Keratinocyte (primary cell): Measurements from ENCODE around the gene SCNN1B. TPM values are rescaled to one million over a fixed set of nuclear protein-coding genes. Genes with fewer than 3 reads are reported as not detected.

Experiments used
- DNase-seq: peaks from one replicate; pipeline ENCODE4 v3.0.0-alpha.2; 2011; ENCODE audit warnings: low read depth, missing footprints, low spot score
- FAIRE-seq: peaks from 2 replicates; lab custom pipeline; 2011; peaks lifted over from hg19 to GRCh38; lab: Jason Lieb, UNC
- H2AFZ ChIP-seq: 2 replicates; pipeline ENCODE4 v1.6.0; 2012; ENCODE audit warnings: low read length, control low read depth, inconsistent platforms; ENCODE audit not compliant: control insufficient read depth
- H3K27ac ChIP-seq: 2 replicates; pipeline ENCODE4 v1.5.1; 2011; ENCODE audit warnings: low read length; ENCODE audit not compliant: control insufficient read depth, insufficient read depth
- H3K27me3 ChIP-seq: 3 replicates; pipeline ENCODE4 v1.6.0; 2011; ENCODE audit warnings: low read length; ENCODE audit not compliant: control insufficient read depth, insufficient read depth; ENCODE audit errors: extremely low read depth
- H3K36me3 ChIP-seq, 2 experiments: 2 replicates in 1 of 2; 3 replicates in 1 of 2; pipeline ENCODE4 v1.5.1; 2011; ENCODE audit warnings: low read length in 2 of 2, mild to moderate bottlenecking in 1 of 2; ENCODE audit not compliant: control insufficient read depth in 2 of 2, insufficient read depth in 2 of 2; ENCODE audit errors: extremely low read depth in 1 of 2
- H3K4me1 ChIP-seq: 3 replicates; pipeline ENCODE4 v1.5.1; 2011; ENCODE audit warnings: low read length; ENCODE audit not compliant: control insufficient read depth, insufficient read depth; ENCODE audit errors: extremely low read depth
- H3K4me2 ChIP-seq: 3 replicates; pipeline ENCODE4 v1.6.0; 2011; ENCODE audit warnings: low read depth, low read length; ENCODE audit not compliant: control insufficient read depth, insufficient read depth; ENCODE audit errors: extremely low read depth
- H3K4me3 ChIP-seq, 3 experiments: fragments of 200-600 bp in 1 of 3; sonication (generic) in 1 of 3; 2 replicates in 2 of 3; 3 replicates in 1 of 3; pipeline ENCODE4 v1.5.1; 2011 to 2016; ENCODE audit warnings: low read length in 3 of 3, mild to moderate bottlenecking in 3 of 3, control low read depth in 2 of 3, inconsistent platforms in 1 of 3, low read depth in 1 of 3, mixed read lengths in 1 of 3, mixed run types in 1 of 3, moderate library complexity in 1 of 3; ENCODE audit not compliant: control insufficient read depth in 2 of 3, insufficient read depth in 2 of 3; ENCODE audit errors: extremely low read depth in 1 of 3
- H3K79me2 ChIP-seq: 2 replicates; pipeline ENCODE4 v1.6.0; 2012; ENCODE audit warnings: low read length; ENCODE audit not compliant: control insufficient read depth, insufficient read depth
- H3K9ac ChIP-seq: 3 replicates; pipeline ENCODE4 v1.6.0; 2011; ENCODE audit warnings: low read length; ENCODE audit not compliant: control insufficient read depth, insufficient read depth; ENCODE audit errors: extremely low read depth
- H3K9me1 ChIP-seq: 3 replicates; pipeline ENCODE4 v1.6.0; 2011; ENCODE audit warnings: low read length; ENCODE audit not compliant: control insufficient read depth, insufficient read depth; ENCODE audit errors: extremely low read depth
- H3K9me3 ChIP-seq: 2 replicates; pipeline ENCODE4 v1.5.1; 2012; ENCODE audit warnings: low read depth, low read length; ENCODE audit not compliant: control insufficient read depth
- H4K20me1 ChIP-seq: 3 replicates; pipeline ENCODE4 v1.6.0; 2011; ENCODE audit warnings: low read length; ENCODE audit not compliant: control insufficient read depth, insufficient read depth; ENCODE audit errors: extremely low read depth
- CTCF ChIP-seq, 3 experiments: IDR thresholded peaks in 1 of 3; conservative IDR thresholded peaks in 1 of 3; optimal IDR thresholded peaks in 1 of 3; 2 replicates in 2 of 3; 3 replicates in 1 of 3; pipeline versions ENCODE3 to v1.5.1; 2011; ENCODE audit warnings: low read length in 3 of 3, mild to moderate bottlenecking in 3 of 3, moderate library complexity in 2 of 3, control low read depth in 1 of 3, inconsistent platforms in 1 of 3; ENCODE audit not compliant: insufficient read depth in 2 of 3; ENCODE audit errors: extremely low read depth in 1 of 3
- EZH2 ChIP-seq: IDR thresholded peaks from one replicate; pipeline ENCODE4 v1.6.1; 2012; ENCODE audit warnings: inconsistent platforms, mild to moderate bottlenecking, low read length, moderate library complexity
- dilution Hi-C: fragments of 300-500 bp; cut with MboI; formaldehyde crosslinking; loops from one replicate; pipeline ENCODE4 v1.7.0; 2020; ENCODE audit warnings: low sequenced_read_pairs; ENCODE audit not compliant: extremely low pct_ligation_motif_present
- polyA plus RNA-seq, 5 experiments: library from polyadenylated mRNA; depleted of rRNA in 3 of 5; stranded (reverse) in 3 of 5; stranded (forward) in 1 of 5; unstranded in 1 of 5; fragments of >200 nt; gene quantifications; 1 replicate in 1 of 5; 2 replicates in 3 of 5; 3 replicates in 1 of 5; pipeline versions ENCODE4 v1.2.1 to v1.2.3, GENCODE V29; 2011 to 2012; ENCODE audit warnings: missing spikeins in 2 of 5, low read depth in 1 of 5, low replicate concordance in 1 of 5

Gene SCNN1B
- polyA plus RNA-seq, 1 donor (not counting 4 experiments of a cell fraction or from before 2014, with no cell fraction given): 0.92 TPM

GRCh38 chr16:23406546-23407240 is 104.6 kb downstream of the SCNN1B start:
- Histone ChIP-seq H3K36me3 (peaks cover 0 to 27% of the 10 kb centered on the region in 2 experiments), H3K9me3 (no peaks in the 10 kb centered on the region), H2AFZ (no peak overlapping the region), H3K9me1 (no peaks in the 10 kb centered on the region), H3K27ac (no peak overlapping the region), H3K27me3 (no peaks in the 10 kb centered on the region), H3K4me2 (no peak overlapping the region), H3K9ac (no peak overlapping the region), H3K4me1 (no peaks in the 10 kb centered on the region), H4K20me1 (no peaks in the 10 kb centered on the region), H3K4me3 (no peak overlapping the region), H3K79me2 (no peaks in the 10 kb centered on the region)
- FAIRE-seq (no peak), DNase-seq (no peak)
- dilution Hi-C loops: no loop called here
- no peak for TF ChIP-seq EZH2
- no peak for TF ChIP-seq CTCF (optimal IDR thresholded peaks at IDR 0.05 in 1 of 3, IDR thresholded peaks at IDR 0.05 in 1 of 3, conservative IDR thresholded peaks at IDR 0.05 in 1 of 3; ENCODE audit: extremely low read depth in 1 of 3, insufficient read depth in 2 of 3, low read length in 3 of 3)

- Histone ChIP-seq H4K20me1 (no peaks in the 10 kb centered on the region), H3K9ac (no peak overlapping the region), H3K4me2 (no peak overlapping the region), H3K27ac (no peak overlapping the region), H3K4me1 (no peaks in the 10 kb centered on the region), H2AFZ (no peak overlapping the region), H3K9me3 (no peaks in the 10 kb centered on the region), H3K36me3 (peaks cover 0 to 29% of the 10 kb centered on the region in 2 experiments), H3K4me3 (no peak overlapping the region), H3K79me2 (no peaks in the 10 kb centered on the region), H3K27me3 (no peaks in the 10 kb centered on the region), H3K9me1 (no peaks in the 10 kb centered on the region)
- TF ChIP-seq CTCF (optimal IDR thresholded peaks at IDR 0.05 in 1 of 3, IDR thresholded peaks at IDR 0.05 in 1 of 3, conservative IDR thresholded peaks at IDR 0.05 in 1 of 3; ENCODE audit: extremely low read depth in 1 of 3, insufficient read depth in 2 of 3, low read length in 3 of 3) (no peak), EZH2 (no peak)
- DNase-seq (no peak), FAIRE-seq (no peak)
- dilution Hi-C loops: no loop called here
Measured at GRCh38 chr16:23407436-23408127, 105.5 kb downstream of the SCNN1B start.
